Astrocyte of the cerebellum (primary cell): Measurements from ENCODE around the gene SHISAL1.

Experiments used
- DNase-seq: peaks from one replicate; pipeline ENCODE4 v3.0.0-alpha.2; 2011; ENCODE audit warnings: low read depth
- H3K4me3 ChIP-seq: 2 replicates; pipeline ENCODE4 v1.5.1; 2011; ENCODE audit warnings: mild to moderate bottlenecking, low read depth, low read length, moderate library complexity
- CTCF ChIP-seq: IDR thresholded peaks from 2 replicates; pipeline ENCODE4 v1.5.1; 2012; ENCODE audit warnings: low read length, low read depth, moderate library complexity, mild to moderate bottlenecking; ENCODE audit errors: missing control alignments
- in situ Hi-C: cut with HindIII; loops from 2 replicates; pipeline ENCODE4 v1.10.0; 2017; ENCODE audit warnings: low sequenced_read_pairs

Gene SHISAL1

GRCh38 chr22:44291265-44291664 lies 21.5 kb downstream of the SHISAL1 start:
- in situ Hi-C loops = no loop called here

GRCh38 chr22:44289414-44290171 lies 23.2 kb downstream of the SHISAL1 start:
- no peak for DNase-seq
- in situ Hi-C loops = no loop called here
- no peak for TF ChIP-seq CTCF
- H3K4me3 ChIP-seq = no peak overlapping the region

More at GRCh38 chr22:44291265-44291664, 21.5 kb downstream of the SHISAL1 start:
- no peak for TF ChIP-seq CTCF
- no peak overlapping the region for H3K4me3 ChIP-seq
- DNase-seq = no peak

GRCh38 chr22:44288913-44289312 lies 23.8 kb downstream of the SHISAL1 start:
- TF ChIP-seq CTCF = no peak
- H3K4me3 ChIP-seq = no peak overlapping the region
- DNase-seq = no peak
- in situ Hi-C loops = no loop called here

- in situ Hi-C loops = no loop called here
- no peak overlapping the region for H3K4me3 ChIP-seq
- DNase-seq = no peak
- no peak for TF ChIP-seq CTCF
These were observed 25.0 kb downstream of the SHISAL1 start for GRCh38 chr22:44287741-44288140.

DNA sequence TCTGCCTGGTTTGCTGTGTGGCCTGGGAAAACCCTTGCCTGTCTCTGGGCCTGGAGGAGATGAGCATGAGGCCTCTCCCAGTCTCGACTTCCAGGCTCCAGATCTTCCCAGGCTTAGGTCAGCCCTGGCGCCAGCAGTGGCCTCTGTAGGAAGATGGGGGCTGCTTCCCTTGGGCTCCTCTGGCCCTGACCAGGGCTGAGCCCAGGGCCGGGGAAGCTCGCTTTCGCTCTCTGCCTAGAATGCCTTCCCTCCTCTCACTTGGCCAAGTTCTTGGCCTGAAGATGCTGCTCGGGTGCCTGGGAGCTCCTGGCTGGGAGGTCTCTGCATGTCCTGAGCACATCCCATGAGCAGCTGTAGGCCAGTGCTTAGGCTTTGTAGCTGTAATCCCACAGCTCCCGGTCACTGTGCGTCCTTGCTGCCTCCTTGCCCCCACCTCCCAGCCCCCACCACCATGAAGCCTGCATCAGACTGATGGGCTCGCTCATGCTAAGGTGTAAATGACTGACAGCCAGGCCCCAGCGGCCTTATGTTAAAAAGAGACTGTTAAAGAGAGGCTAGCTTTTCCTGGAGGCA lies 25.5 kb downstream of the SHISAL1 start:
- no peak overlapping the region for H3K4me3 ChIP-seq
- in situ Hi-C loops = no loop called here
- no peak for DNase-seq
- no peak for TF ChIP-seq CTCF

DNA sequence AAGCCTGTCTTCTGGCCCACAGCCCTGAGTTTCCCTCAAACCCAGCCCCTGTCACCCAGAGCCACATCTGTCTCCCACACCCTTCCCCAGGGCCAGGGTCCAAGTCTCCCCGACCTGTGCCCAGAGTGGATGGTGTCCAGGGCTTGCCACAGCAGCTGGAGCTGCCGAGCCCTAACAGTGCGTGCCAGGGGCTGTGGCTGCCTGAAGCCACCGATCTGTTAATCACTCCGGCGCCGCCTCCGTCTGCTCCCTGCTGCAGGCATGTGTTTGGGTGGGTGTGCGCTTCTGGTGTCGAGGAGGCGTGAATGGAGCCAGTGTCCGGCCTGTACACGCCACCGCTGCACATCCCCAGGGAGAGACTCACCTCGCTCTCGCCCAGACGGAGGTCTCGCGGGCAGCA lies 26.1 kb downstream of the SHISAL1 start:
- DNase-seq = no peak
- in situ Hi-C loops = no loop called here
- H3K4me3 ChIP-seq = no peak overlapping the region
- TF ChIP-seq CTCF = no peak
